ENCODE results near the gene ETFRF1.
A peak's percentile ranks its signal among the peaks of the same experiment; 100 is the strongest.

The ETFRF1 gene

GRCh38 chr12:25195056-25195971 lies at the start of gene ETFRF1, which contains the start of gene DNAI7:
Gene ETFRF1 (plus strand): TSS chr12:25195237. CDS start chr12:25203957, 8,720 bp downstream.
Gene DNAI7 (minus strand): TSS chr12:25195160. CDS start chr12:25195078, 82 bp downstream.
- DNase-seq (ENCODE audit: low read depth): peak; percentile 74

- no peak for DNase-seq (ENCODE audit: low read depth)
Measured at GRCh38 chr12:25146686-25147085, 48.4 kb upstream of the ETFRF1 start.

DNA sequence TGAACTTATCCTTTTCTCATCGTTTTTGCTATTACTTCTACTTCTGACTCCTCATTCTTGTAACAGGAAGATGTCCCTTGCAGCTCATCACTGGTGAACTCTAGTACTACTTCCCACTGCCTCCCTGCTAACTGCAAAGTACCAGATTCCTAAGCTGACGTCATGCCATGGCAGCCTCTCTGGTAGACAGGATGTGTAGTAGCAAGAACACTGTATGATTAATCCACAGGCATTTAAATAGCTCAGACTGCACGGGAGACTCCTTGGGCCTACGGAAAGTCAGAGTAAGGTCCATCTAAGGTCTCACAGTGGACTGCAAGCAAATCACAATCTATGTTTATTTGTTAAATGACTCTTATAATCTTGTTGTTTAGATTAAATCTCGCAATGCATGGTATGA lies 43.6 kb upstream of the ETFRF1 start:
- no peak for DNase-seq (ENCODE audit: low read depth)

GRCh38 chr12:25152055-25152454 lies 43.0 kb upstream of the ETFRF1 start:
- no peak for DNase-seq (ENCODE audit: low read depth)

DNA sequence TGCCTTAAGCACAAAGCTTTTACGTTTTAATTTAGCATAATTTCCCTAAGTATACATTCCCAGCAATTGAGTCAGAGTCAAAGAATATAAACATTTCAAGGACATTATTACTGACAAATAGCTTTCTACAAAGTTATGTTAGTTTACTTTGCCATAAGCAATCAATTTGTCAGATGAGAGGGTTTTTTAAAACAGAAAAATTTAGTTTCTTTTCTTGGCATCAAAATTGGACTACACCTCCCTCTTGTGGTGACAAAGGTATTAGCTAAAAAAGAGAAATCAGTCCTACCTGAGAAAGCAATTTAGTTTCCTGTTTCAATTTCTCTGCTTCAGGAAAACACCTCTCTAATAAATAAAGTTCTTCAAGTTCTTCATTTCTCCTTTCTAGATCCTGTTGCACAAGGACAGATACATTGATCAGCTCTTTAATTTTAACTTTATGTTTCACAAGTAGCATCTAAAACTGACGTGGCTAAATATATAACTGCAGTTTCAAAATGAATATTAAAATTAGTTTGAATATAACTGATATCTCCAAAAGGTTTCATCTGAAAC lies 39.9 kb upstream of the ETFRF1 start:
- no peak for DNase-seq (ENCODE audit: low read depth)

DNA sequence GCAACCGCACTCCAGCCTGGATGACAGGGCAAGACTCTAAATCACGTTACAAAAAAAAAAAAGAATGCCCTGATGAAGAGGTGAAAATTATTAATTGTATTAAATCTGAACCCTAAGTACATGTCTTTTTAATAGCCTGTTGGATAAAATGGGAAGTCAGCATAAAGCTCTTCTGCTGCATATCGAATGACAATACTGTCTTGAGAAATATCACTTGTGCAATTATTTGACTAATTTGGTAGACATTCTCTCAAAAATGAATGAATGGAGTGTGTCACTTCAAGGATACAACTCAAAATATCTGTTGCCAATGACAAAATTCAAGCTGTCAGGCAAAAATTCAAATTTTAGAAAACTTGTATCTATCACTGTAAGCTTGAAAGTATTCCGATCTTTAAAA lies 39.0 kb upstream of the ETFRF1 start:
- no peak for DNase-seq (ENCODE audit: low read depth)

DNA sequence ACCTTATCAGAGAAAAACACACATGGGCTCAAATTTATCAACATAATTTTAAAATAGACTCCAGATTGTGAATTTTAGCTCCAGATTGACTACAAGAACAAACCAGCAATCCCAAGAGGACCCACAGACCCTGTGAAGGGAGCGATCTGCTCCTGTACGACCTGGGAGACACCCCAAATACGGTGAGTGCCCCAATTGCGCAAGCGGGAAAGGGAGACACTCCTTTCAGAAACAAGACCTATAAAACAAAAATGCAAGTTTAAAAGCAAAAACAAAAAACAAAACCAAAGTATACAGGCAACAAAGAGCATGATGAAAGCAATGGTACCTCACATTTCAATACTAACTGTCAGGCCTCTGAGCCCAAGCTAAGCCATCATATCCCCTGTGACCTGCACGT lies 32.2 kb upstream of the ETFRF1 start:
- DNase-seq (ENCODE audit: low read depth): no peak

GRCh38 chr12:25182765-25183164 lies 12.3 kb upstream of the ETFRF1 start:
- DNase-seq (ENCODE audit: low read depth): no peak

DNA sequence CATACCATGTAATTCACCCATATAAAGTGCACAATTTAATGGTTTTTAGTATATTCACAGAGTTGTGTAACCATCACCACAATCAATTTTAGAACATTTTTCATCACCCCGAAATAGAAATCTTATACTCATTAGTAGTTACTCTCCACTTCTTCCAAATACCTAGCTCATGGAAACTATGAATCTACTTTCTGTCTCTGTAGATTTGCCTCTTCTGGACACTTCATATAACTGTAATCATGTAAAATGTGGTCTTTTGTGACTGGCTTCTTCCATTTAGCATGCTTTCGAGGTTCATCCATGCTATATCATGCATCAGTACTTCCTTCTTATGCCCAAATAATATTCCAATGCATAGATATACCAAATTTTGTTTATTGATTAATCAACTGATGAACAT lies 10.9 kb upstream of the ETFRF1 start:
- DNase-seq (ENCODE audit: low read depth): no peak

DNA sequence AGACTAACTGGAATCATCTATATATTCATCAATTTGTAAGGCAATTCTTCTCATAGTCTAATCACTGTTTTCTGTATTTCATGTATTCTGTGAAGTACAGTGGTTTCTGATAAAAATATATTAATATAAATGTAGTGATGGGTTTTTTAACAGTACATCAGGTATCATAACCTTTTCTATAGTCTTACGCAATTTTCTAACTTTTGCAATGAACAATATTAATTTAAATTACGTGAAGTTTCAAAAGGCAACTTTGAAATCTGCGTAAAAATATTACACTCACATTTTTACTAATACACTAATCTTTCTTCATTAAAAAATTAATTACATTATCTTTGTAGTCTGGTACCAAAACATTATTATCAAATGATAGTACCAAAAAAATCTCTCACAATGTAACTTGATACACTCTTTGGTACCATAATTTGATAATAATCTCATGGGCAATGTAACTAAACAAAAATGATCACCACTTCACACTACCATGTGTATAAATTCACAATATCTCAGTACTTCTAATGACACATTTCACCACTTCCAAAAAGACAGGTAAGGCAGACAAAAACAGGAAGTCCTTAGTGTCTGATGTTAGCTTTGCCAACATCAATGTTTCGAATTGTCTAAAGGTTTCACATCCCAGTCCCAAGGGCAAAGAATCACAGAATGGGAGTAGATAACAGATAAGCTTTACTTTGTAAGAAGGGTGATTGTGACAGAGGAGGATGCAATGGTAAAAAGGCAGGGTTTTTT lies 8.8 kb upstream of the ETFRF1 start:
- no peak for DNase-seq (ENCODE audit: low read depth)

DNA sequence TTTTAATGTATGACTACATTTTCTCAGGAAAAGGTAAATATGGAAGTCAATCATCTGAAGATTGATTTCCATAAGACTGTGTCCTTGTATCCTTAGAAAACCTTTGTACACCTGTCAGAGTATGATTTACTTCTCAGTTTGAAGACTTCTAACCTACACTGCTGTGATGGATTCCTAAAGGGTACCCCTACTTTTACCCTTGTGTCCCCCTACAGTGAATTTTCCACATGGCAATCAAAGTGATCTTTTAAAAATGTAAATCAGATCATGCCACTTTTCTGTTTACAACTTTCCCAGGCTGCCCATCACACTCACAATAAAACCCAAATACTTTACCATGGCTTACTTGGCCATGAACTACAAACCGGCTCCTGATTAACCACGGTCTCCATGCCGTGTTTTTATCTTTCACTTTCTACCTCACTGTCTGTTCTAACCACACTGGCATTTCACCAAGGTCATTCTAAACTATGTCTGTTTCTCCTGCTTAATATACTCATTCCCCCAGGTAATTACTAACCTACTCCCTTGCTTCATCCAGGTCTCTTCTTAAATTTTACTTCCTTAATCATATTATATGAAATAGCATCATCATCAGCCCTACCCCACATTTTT lies 8.1 kb upstream of the ETFRF1 start:
- DNase-seq (ENCODE audit: low read depth): no peak

GRCh38 chr12:25187781-25188180 lies 7.3 kb upstream of the ETFRF1 start:
- no peak for DNase-seq (ENCODE audit: low read depth)

DNA sequence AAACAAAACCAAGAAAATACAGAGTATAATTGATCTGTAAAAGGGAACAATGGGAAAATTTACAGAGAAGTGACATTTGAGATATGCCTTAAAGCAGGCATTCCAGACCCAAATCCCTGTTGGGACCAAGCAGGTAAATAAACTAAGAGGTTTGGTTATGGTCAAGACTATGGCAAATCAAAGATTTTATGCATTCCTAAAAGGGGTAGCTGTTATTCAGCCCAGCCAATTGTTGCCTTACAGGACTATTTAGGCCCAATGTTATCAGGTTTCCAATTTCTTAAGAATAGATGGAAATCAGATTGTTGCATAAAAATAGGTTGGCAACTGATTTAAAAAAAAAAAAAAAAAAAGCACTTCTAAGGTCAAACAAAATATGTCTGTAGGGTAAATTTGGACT lies 5.4 kb upstream of the ETFRF1 start:
- DNase-seq (ENCODE audit: low read depth): no peak

- no peak for DNase-seq (ENCODE audit: low read depth)
Measured at GRCh38 chr12:25190793-25191192, 4.2 kb upstream of the ETFRF1 start.

DNA sequence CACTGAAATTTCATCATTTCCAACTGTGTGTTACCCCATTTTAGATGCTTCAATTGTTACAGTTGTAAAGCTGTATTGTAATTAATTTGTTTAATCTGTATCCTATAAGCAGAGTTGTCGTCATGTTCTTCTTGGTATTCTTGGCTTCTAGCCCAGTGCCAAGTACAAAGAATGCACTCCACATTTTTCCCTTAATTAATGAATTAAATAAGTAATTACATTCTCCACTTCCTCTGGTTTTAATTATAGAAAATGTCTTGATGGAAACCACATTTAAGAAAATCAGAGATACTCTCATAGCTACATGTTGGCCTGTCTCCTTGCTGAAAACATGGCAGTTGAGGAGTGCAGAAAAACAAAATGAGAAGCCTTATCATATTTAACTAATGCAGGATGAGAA lies 823 bp upstream of the ETFRF1 start:
- DNase-seq (ENCODE audit: low read depth): no peak

GRCh38 chr12:25194722-25195055 lies 348 bp upstream of the ETFRF1 start:
- DNase-seq (ENCODE audit: low read depth): no peak

- no peak for DNase-seq (ENCODE audit: low read depth)
Measured at GRCh38 chr12:25197608-25198007, 2.6 kb downstream of the ETFRF1 start.

DNA sequence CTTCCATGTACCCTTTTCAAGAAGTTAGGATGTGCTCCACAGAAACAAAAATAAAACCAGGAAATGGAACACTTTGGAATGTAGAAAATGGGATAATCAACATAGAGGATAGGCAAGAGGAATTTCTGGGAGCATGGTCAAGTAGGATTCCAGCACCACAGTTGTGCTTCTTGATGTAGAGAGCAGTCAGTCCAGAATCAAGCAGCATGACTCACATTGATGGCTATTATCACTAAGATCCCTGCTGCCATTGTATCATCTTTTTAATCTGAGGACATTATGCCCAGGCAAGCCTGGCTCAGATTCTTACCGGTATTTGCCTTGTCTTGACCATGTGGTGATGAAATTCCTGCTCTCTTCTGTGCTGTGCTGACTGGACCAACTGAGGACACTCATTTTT lies 5.7 kb downstream of the ETFRF1 start:
- DNase-seq (ENCODE audit: low read depth): no peak

GRCh38 chr12:25202137-25202536 lies 7.1 kb downstream of the ETFRF1 start:
- no peak for DNase-seq (ENCODE audit: low read depth)

DNA sequence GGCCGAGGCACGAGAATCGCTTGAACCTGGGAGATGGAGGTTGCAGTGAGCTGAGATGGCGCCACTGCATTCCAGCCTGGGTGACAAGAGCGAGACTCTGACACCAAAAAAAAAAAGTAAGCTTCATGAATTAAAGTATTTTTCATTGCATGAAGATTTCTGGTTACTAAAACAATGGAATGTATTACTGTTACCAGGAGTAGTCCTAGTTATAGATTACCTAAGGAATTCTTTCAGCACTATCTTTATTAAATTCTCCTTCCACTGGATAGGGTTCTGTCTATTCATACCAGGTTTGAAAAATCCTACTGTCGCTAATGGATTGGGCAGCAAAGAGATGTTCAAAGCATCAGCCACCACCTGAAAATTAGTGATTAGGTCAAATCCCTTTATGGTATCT lies 12.4 kb downstream of the ETFRF1 start:
- DNase-seq (ENCODE audit: low read depth): no peak

GRCh38 chr12:25207846-25208245 lies 12.8 kb downstream of the ETFRF1 start:
- no peak for DNase-seq (ENCODE audit: low read depth)

DNA sequence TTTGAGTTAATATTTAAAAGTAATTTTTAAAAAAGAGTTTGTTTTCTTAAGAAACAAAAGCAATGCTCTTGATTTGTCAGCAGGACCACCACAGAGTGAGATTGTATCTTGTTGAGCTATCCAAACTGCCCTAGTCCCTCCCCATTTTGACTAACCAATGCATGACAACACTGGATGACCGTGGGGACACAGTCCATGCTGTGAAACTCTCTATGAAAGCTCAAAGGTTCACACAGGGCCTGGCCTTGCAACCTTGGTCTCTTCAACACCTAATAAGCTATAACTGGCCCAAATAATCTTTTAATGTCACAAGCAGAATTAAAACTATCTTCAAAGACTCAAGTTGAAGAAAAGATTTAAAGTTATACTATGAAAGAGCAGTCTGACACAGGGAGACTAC lies 13.5 kb downstream of the ETFRF1 start:
- DNase-seq (ENCODE audit: low read depth): no peak

- DNase-seq (ENCODE audit: low read depth): no peak
Measured at GRCh38 chr12:25213338-25213737, 18.3 kb downstream of the ETFRF1 start.
